RPMI7951 (cell line): ENCODE measurements around the gene RNU6-9. TPM values are rescaled to one million over a fixed set of nuclear protein-coding genes. Genes with fewer than 3 reads are reported as not detected.
"Not testable (repeated sequence)": the region's sequence is repeated elsewhere in the genome, so short reads cannot be mapped to it uniquely, and the experiment has no call there.

Source experiments
- DNase-seq: peaks from one replicate; pipeline ENCODE4 v3.0.0-alpha.2; 2012; ENCODE audit warnings: low read depth
- total RNA-seq: library from RNA; depleted of rRNA; stranded (reverse); fragments of >200 nt; shearing (Covaris generic); gene quantifications from 2 replicates; pipeline ENCODE4 v1.2.3, GENCODE V29; 2014

The RNU6-9 gene
- total RNA-seq, 1 experiment from 2014 or later, result not detected

DNA sequence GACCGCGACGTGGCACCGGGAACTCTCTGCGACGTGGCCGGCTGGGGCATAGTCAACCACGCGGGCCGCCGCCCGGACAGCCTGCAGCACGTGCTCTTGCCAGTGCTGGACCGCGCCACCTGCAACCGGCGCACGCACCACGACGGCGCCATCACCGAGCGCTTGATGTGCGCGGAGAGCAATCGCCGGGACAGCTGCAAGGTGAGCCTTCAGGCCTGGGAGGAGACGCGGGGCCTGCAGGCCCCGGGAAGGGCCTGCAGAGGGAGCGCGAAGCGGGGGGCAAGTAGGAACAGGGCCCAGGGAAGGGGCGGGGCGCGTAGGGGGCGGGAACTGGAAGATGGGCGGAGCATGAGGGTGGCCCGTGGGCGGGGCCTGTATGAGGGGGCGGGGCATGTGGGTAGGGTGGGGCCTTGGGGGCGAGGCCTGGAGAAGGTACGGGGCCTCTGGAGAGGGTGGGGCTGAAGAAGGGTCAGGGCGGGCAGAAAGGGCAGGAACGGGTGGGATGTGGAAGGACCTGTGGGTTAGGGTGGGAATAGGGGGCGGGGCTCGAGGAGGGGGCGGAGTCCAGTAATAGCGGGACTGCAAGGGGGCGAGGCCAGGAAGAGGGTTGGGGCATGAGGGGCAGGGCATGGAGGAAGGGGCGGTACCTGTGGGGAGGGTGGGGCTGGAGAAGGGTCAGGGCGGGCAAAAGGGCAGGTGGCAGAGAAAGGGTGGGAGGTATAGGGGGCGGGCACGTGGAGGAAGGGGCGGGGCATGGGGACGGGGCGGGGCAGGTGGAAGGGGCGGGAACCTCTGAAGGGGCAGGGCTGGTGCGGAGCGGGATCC lies 31.3 kb upstream of the RNU6-9 start:
- DNase-seq, result no peak

GRCh38 chr19:862581-863314 lies 30.5 kb upstream of the RNU6-9 start:
- DNase-seq, result peak; percentile 58

GRCh38 chr19:863315-863620 lies 30.0 kb upstream of the RNU6-9 start:
- no peak for DNase-seq

- DNase-seq, result no peak
Observed at GRCh38 chr19:866769-867300, 26.4 kb upstream of the RNU6-9 start.

DNA sequence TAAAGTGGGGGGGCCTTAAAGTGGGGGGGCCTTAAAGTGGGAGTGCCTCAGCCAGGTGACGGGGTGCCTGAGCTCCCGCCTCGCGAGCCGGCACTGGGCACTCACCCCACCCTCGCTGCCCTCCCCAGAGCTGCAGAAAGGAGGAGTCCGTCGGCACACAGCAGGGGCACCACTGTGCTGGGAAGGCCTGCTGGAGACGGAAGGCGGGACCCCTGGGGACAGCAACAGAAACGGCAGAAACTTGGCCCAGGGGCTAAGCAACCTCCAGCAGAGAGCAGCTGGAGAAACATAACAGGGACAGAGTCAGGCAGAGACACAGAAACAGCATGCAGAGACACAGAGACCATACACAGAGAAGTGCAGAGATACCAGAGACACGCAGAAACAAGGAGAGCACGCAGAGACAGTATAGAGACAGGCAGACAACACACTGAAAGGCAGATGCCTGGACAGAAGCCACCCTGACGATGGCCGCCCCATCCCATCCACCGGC lies 25.9 kb upstream of the RNU6-9 start:
- no peak for DNase-seq

- DNase-seq, result no peak
Observed at GRCh38 chr19:867855-868457, 25.3 kb upstream of the RNU6-9 start.

DNA sequence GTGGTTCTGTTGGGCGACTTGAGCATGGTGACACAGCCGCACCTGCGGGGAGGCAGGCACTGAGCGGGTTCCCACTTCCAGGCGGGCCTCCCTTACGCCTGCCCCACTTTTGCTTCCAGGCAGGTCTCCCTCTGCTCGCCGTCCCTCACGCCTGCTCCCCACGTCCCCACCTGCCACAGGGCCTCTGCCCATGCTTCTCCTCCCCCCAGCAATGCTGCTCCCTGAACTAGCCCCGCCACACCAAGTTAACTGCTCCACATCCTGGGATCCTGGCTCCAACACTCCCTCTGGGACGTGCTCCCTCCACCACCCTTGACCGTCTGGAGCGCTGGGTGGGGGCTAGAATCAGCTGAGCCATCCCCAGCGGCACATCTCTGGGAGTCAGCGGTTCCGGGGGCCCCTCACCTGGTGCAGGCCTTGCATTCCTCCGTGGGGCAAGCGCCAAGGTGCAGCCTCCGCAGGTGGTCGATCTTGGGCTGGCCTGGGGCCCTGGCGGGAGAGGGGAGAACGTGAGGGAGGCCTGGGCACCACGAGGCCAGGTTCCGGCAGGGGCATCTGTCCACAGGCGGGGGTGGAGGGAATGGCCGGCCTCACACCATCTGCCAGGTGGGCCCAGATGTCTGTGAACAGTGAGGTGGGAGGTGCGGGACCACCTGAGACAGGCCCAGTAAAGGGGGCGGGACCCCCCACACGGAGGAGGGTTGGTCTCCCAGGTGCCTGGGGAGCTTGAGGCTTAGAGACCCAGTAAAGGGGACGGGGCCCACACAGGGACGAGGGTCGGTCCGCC lies 24.6 kb upstream of the RNU6-9 start:
- no peak for DNase-seq

DNA sequence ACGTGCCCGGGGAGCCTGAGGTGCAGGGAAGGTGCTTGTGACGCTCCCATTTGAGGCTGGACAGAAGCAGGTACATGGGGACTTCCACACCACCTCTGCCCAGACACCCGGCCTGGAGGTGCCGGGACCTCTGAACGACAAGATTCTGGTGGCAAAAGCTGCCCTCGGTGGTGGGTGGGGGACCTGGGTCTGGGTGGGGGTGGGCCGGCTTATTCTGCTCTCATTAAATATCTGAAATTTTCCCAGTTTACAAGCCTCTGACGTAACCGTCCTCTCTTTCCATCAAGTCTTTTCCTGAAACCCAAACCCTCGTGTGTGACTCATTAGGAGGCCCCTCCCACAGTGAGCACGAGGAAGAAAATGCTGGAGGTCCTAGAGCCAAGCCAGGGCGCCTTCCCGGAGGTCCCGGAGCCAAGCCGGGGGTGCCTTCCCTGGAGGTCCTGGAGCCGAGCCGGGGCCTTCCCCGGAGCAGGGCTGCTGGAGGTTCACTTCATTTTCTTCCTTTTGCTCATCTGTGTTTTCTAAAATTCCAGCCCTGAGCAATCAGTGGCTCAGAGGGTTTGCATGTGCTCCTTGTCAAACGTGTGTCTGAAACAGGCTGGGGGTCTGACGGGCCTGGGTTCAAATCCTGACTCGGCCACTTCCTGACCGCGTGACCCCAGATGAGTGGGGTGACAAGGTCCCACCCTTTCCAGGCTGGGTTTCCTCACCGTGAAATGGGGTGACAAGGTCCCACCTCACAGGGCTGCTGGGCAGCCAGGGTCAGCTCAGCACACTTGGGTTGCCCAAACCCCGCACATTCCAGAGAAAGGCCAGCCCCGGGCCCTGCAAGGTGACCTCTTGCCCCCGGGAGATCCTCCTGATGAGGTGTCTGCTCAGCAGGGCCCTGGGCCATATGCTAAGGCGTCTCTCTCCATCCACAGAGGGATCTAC lies 23.8 kb upstream of the RNU6-9 start:
- DNase-seq, result peak; percentile 85

DNA sequence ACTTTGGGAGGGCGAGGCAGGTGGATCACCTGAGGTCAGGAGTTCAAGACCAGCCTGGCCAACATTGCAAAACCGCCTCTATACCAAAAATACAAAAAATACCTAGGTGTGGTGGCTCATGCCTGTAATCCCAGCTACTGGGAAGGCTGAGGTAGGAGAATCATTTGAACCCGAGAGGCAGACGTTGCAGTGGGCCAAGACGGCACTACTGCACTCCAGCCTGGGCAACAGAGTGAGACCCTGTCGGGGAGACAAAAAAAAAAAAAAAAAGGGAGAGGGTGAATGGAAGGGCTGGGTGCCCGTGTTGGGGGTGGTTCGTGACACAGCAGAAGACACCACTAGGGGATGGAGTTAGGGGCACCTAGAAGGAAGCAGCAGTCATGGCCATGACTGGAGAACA lies 23.0 kb upstream of the RNU6-9 start:
- no peak for DNase-seq

DNA sequence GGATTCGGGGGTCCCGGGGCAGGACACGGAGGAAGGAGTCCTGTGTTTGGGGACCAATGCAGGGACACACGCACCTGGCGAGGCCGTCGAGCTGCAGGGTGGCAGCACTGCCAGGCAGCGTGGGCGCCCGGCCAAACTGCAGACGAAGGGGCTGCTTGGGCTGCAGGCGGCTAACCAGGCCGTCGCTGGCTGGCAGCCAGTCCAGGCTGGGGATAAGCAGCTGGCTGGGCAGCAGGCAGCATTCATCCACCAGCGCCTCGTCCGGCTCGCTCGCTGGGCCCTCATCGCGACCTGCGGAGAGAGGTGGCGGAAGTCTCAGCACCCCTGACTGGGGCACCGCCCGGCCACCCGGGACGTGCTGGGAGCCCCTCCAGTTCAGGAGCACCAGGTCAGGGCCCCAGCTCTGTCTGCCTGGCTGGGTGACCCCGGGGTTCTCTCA lies 22.3 kb upstream of the RNU6-9 start:
- no peak for DNase-seq

DNA sequence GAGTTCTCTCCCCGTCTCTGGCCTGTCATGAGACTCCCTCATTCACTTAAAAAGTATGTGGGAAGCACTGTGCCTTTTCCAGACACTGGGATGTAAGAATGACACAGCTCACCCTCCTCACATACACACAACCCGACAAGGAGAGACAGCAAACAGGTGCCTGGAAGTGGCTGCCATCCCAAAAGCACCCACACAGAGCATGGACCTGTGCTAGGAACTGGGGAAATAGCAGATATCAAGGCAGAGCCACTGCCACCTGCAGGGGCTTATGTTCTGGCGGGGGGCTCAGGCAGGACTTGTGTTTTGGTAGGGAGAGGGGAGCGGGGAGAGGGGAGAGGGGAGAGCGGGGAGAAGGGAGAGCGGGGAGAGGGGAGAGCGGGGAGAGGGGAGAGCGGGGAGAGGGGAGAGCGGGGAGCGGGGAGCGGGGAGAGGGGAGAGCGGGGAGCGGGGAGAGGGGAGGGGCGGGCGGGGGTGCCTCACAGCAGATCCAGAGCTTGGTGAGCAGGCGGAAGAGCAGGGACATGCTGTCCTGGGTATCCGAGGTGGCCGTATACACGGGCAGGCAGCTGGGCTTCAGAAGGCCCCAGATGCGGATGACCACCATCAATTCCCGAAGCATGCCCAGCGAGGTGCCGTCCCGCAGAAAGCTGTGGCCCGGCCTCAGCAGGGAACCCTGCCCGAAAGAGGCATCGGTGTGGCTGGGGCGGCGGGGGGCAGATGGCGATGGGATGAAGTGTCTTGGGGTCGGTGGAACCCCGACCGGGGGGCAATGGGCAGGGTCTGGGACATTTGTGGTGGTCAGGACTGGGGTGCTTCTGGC lies 21.6 kb upstream of the RNU6-9 start:
- peak; percentile 25 for DNase-seq

GRCh38 chr19:872266-872951 lies 20.9 kb upstream of the RNU6-9 start:
- peak; percentile 67 for DNase-seq

DNA sequence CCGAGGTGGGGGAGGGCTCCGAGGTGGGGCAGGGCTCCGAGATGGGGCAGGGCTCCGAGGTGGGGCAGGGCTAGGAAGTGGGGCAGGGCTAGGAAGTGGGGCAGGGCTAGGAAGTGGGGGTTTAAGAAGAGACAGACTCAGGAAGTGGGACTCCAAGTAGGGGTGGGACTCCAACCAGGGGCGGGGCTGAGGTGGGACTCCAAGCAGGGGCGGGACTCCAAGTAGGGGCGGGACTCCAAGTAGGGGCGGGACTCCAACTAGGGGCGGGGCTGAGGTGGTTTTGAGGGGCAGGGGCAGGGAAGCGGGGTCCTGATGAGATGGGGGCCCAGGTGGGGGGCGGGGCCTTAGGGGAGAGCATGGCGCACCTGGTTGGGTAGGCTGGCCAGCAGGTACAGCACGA lies 20.2 kb upstream of the RNU6-9 start:
- DNase-seq, result peak; percentile 49

DNA sequence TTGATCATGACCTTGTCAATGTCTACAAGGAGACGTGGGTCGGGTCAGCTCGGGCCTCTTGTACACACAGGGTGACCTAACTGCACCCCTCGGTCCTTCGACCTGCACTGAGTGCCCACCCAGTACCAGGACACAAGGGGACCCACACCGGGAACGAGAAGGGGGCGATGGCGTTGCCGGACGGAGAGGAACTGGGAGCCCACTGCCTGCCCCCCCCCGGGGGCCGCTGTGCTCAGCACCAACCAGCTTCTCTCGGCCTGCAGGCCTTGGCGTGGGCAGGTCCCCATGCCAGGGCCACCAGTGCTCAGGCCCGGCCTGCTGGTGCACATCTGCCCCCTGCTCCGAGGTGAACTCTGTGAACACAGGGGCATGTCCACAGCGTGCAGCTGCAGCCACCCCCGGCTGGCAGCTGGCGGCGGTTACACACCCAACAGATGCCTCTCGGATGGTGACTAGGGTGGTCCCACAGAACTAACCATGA lies 19.7 kb upstream of the RNU6-9 start:
- no peak for DNase-seq

DNA sequence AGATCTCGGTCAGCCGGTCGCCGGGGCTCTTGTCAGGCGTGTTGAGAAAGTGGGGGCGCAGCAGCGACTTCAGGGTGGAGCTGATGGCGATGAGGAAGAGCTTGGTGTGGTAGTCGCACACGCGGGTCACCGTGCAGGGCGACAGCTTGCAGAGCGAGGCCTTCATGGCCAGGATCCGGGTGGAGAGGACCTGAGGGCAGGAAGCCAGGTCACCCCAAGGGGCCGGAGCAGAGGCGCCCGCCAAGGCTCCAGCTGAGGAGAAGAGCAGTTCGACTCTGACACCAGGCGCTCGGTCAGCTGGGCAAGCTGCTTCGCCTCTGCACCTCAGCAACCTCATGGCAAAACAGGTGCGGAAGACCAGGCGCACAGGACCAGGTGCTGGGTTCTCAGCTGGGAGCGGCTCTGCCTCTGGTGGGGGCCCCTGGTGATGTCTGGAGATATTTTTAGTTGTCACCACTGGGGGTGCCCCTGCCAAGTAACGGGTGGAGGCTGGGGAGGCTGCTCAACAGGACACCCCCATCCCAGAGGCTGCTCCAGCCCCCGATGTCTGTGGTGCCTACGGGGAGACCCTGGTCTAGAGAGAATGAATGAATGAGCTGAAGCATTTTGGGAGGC lies 17.9 kb upstream of the RNU6-9 start:
- no peak for DNase-seq

- no peak for DNase-seq
Observed at GRCh38 chr19:876089-876488, 17.2 kb upstream of the RNU6-9 start.

DNA sequence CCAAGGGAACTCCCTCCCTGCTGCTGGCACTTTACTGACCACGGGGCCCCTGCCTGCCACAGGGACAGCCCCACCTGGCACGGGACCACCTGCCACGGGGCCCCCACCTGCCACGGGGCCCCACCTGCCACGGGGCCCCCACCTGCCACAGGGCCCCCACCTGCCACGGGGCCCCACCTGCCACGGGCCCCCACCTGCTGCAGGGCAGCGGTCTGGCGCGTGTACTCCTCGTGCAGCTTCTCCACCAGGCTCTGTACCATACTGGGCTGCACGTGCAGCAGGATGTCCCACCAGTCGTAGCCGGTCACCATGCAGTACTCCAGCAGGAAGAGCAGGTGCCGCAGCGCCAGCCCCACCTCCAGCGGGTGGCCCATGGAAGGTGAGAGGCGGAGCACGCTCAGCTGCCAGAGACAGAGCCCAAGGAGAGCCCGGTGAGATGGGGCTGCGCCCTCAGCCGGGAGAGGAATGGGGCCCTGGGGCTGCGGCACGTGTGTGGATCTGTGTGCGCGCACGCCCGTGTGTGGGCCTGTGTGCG lies 16.4 kb upstream of the RNU6-9 start:
- DNase-seq, result no peak

DNA sequence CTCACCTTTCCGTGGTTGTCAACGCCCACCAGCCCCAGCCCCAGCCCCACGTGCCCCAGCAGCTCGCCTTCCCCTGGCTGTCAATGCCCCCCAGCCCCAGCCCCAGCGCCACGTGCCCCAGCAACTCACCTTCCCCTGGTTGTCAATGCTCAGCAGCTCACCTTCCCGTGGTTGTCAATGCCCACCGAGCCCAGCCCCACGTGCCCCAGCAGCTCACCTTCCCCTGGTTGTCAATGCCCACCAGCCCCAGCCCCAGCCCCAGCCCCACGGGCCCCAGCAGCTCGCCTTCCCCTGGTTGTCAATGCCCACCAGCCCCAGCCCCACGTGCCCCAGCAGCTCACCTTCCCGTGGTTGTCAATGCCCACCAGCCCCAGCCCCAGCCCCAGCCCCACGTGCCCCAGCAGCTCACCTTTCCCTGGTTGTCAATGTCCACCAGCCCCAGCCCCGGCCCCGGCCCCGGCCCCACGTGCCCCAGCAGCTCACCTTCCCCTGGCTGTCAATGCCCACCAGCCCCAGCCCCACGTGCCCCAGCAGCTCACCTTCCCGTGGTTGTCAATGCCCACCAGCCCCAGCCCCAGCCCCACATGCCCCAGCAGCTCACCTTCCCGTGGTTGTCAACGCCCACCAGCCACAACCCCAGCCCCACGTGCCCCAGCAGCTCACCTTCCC lies 15.2 kb upstream of the RNU6-9 start:
- DNase-seq, result not testable (repeated sequence)
